CD14-positive monocyte (primary cell): ENCODE results near the gene PICK1. TPM values are rescaled to one million over a fixed set of nuclear protein-coding genes. Genes with fewer than 3 reads are reported as not detected.
A peak's percentile ranks its signal among the peaks of the same experiment; 100 is the strongest.

Experiments used
- DNase-seq, 3 donors: peaks; one replicate each; pipeline ENCODE4 v3.0.0-alpha.2; 2011 to 2022
- H2AFZ ChIP-seq: 2 replicates; pipeline ENCODE4 v1.6.0; 2012; ENCODE audit warnings: mild to moderate bottlenecking, low read depth, low read length, inconsistent platforms; ENCODE audit not compliant: insufficient read depth, poor library complexity, severe bottlenecking
- H3K27ac ChIP-seq, 2 donors: 1 replicate in 1 of 2; 2 replicates in 1 of 2; pipeline ENCODE4 v1.5.1; 2012 to 2013; ENCODE audit warnings: low read length in 2 of 2, control low read depth in 1 of 2, inconsistent platforms in 1 of 2, low read depth in 1 of 2, mild to moderate bottlenecking in 1 of 2
- H3K27me3 ChIP-seq, 2 donors: one replicate each; pipeline versions ENCODE4 v1.6.0 to v1.6.1; 2011 to 2013; ENCODE audit warnings: low read length in 2 of 2; ENCODE audit not compliant: control insufficient read depth in 2 of 2, insufficient read depth in 2 of 2
- H3K36me3 ChIP-seq, 2 donors: replicated peaks in 1 of 2; 1 replicate in 1 of 2; 2 replicates in 1 of 2; pipeline versions ENCODE4 v1.5.1 to v1.6.1; 2012 to 2013; ENCODE audit warnings: low read length in 2 of 2, control low read depth in 1 of 2, inconsistent platforms in 1 of 2, mild to moderate bottlenecking in 1 of 2; ENCODE audit not compliant: insufficient read depth in 2 of 2, control insufficient read depth in 1 of 2
- H3K4me1 ChIP-seq, 2 donors: 1 replicate in 1 of 2; 2 replicates in 1 of 2; pipeline versions ENCODE4 v1.5.1 to v1.6.1; 2012 to 2013; ENCODE audit warnings: low read length in 2 of 2, control low read depth in 1 of 2, inconsistent platforms in 1 of 2, mild to moderate bottlenecking in 1 of 2, moderate library complexity in 1 of 2; ENCODE audit not compliant: insufficient read depth in 2 of 2, control insufficient read depth in 1 of 2
- H3K4me2 ChIP-seq: replicated peaks from 2 replicates; pipeline ENCODE3; 2012; ENCODE audit warnings: low read length, moderate library complexity, mild to moderate bottlenecking; ENCODE audit not compliant: poor library complexity, severe bottlenecking; ENCODE audit errors: extremely low read depth
- H3K4me3 ChIP-seq, 3 experiments: fragments of 200-600 bp in 1 of 3; sonication (generic) in 1 of 3; replicated peaks in 1 of 3; 1 replicate in 2 of 3; 2 replicates in 1 of 3; pipeline ENCODE4 v1.5.1; 2011 to 2013; ENCODE audit warnings: low read length in 3 of 3, mild to moderate bottlenecking in 3 of 3, control low read depth in 2 of 3, low read depth in 2 of 3, inconsistent platforms in 1 of 3, moderate library complexity in 1 of 3
- H3K79me2 ChIP-seq: 2 replicates; pipeline ENCODE4 v1.6.0; 2012; ENCODE audit warnings: mild to moderate bottlenecking, control low read depth, inconsistent platforms, low read length, moderate library complexity; ENCODE audit not compliant: insufficient read depth
- H3K9ac ChIP-seq: 2 replicates; pipeline ENCODE4 v1.6.0; 2017; ENCODE audit warnings: low read length, mild to moderate bottlenecking; ENCODE audit not compliant: insufficient read depth, poor library complexity, severe bottlenecking
- H3K9me3 ChIP-seq, 2 donors: replicated peaks in 1 of 2; 1 replicate in 1 of 2; 2 replicates in 1 of 2; pipeline versions ENCODE4 v1.5.1 to v1.6.1; 2012 to 2013; ENCODE audit warnings: low read length in 2 of 2, control low read depth in 1 of 2; ENCODE audit not compliant: control insufficient read depth in 1 of 2, insufficient read depth in 1 of 2
- H4K20me1 ChIP-seq: 2 replicates; pipeline ENCODE4 v1.6.0; 2012; ENCODE audit warnings: mild to moderate bottlenecking, low read length, control low read depth, moderate library complexity; ENCODE audit not compliant: insufficient read depth
- H3K27ac Mint-ChIP-seq, 7 donors: one replicate each; pipeline ENCODE4 v1.8.0; 2020; ENCODE audit warnings: mild to moderate bottlenecking in 7 of 7, mixed read lengths in 7 of 7, moderate library complexity in 6 of 7, inconsistent platforms in 2 of 7
- H3K27me3 Mint-ChIP-seq, 3 donors: one replicate each; pipeline ENCODE4 v1.8.0; 2021 to 2022; ENCODE audit warnings: low read depth in 3 of 3, mild to moderate bottlenecking in 3 of 3, mixed read lengths in 3 of 3, moderate library complexity in 3 of 3, inconsistent platforms in 1 of 3
- H3K36me3 Mint-ChIP-seq, 2 donors: one replicate each; pipeline ENCODE4 v1.8.0; 2020; ENCODE audit warnings: mixed read lengths in 2 of 2, inconsistent platforms in 1 of 2, mild to moderate bottlenecking in 1 of 2
- H3K4me1 Mint-ChIP-seq: one replicate; pipeline ENCODE4 v1.8.0; 2020; ENCODE audit warnings: mild to moderate bottlenecking, mixed read lengths
- H3K4me3 Mint-ChIP-seq, 2 donors: one replicate each; pipeline ENCODE4 v1.8.0; 2020; ENCODE audit warnings: mild to moderate bottlenecking in 2 of 2, mixed read lengths in 2 of 2, moderate library complexity in 1 of 2
- H3K9me3 Mint-ChIP-seq, 7 donors: one replicate each; pipeline ENCODE4 v1.8.0; 2020 to 2022; ENCODE audit warnings: mixed read lengths in 7 of 7, mild to moderate bottlenecking in 6 of 7, moderate library complexity in 6 of 7, inconsistent platforms in 2 of 7
- CTCF ChIP-seq: fragments of 200-600 bp; IDR thresholded peaks from one replicate; pipeline ENCODE4 v1.8.0; 2022; ENCODE audit warnings: antibody characterized with exemption, mild to moderate bottlenecking
- WGBS: methylation state at CpG from one replicate; pipeline ENCODE4 v1.1.5; 2013; ENCODE audit warnings: missing lambda C conversion rate; ENCODE audit not compliant: insufficient coverage; 5-methylcytosine and 5-hydroxymethylcytosine counted together
- intact Hi-C, 2 donors: fragments of 100-400 bp; cut with micrococcal nuclease; formaldehyde crosslinking; loops; one replicate each; pipeline versions ENCODE4 v1.15.0 to v1.15.1; 2023
- polyA plus RNA-seq, 3 donors: library from polyadenylated mRNA; depleted of rRNA in 1 of 3; unstranded in 2 of 3; stranded (reverse) in 1 of 3; fragments of 300-500 nt in 2 of 3; fragments of >200 nt in 1 of 3; fragmentation: Illumina TruSeq in 2 of 3; gene quantifications; 1 replicate in 2 of 3; 2 replicates in 1 of 3; pipeline ENCODE4 v1.2.3, GENCODE V29; 2012 to 2021

The PICK1 gene
- polyA plus RNA-seq, 3 donors: 6.4 to 16.9 (median 7.2) TPM

DNA sequence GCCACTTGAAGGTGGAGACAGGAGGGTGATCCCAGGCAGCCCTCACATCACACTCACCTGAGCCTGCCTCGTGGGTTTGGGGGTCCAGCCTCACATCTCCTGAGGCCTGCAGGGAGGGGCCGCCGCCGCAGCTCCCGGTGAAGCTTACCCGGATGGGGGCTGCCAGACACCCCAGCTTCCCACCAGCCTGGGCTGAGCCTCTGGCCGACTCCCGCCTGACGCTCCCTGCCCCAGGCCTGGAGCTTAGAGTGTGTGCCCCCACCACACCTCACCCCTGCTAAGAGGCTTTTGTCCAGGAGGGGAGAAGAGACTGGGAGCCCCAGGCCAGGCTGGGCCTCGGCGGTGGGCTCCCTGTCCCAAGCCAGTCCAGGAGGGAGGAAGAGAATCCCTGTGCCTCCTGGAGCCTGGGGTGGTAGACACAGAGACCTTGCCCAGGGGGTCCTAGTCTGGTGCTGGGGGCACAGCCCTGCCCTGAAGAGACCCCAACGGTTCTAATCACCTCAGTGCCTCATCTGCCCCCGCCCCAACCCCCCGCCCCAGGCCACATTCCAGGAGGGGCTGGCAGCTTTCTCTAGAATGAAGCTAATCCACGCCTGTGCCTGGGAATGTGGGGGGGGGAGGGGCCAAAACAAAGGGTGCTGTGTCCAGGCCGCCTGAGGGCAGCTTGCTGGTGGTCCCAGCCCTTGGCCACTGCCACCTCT, 26.9 kb downstream of the PICK1 start, which contains the start of gene SLC16A8:
Gene SLC16A8, minus strand, starts transcription at position 254 of the 701 bp plus-strand sequence. CDS start 1,311 bp downstream, outside the sequence.
- H3K9me3 Mint-ChIP-seq: peaks cover 0 to 8% (median 1%) of the 10 kb centered on the region in 7 donors

DNA sequence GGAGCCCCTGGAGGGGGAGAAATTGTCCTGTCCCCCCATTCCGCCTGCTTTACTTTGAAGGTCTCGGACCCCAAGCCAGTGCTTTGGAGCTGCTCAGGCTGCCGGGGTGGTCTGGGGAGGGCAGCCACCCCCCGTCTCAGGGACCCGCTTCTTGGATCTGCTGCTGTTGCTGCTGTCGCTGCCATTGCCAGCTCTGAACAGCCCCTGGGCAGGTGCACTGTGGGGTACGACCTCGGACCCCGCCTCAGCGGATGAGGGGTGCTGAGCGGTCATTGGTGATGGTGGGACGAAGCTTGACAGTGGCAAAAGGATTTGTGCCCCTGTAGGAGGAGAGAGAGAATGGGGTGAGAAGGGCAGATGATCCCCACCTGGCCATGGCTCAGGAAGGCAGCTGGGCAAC, 27.9 kb downstream of the PICK1 start:
- Mint-ChIP-seq H3K27me3 (peaks cover 50 to 57% (median 53%) of the 10 kb centered on the region in 3 donors), H3K4me1 (peaks cover 2% of the 10 kb centered on the region), H3K36me3 (no peaks in the 10 kb centered on the region), H3K27ac (no peak overlapping the region), H3K9me3 (peaks cover 0 to 8% (median 1%) of the 10 kb centered on the region in 7 donors), H3K4me3 (no peak overlapping the region)
- Histone ChIP-seq H3K79me2 (no peaks in the 10 kb centered on the region), H3K4me2 (no peak overlapping the region), H3K4me3 (no peak overlapping the region), H3K4me1 (peaks cover 6 to 18% of the 10 kb centered on the region in 2 donors), H3K36me3 (no peaks in the 10 kb centered on the region), H3K27me3 (peaks cover 9 to 50% of the 10 kb centered on the region in 2 donors), H4K20me1 (no peaks in the 10 kb centered on the region), H3K9me3 (no peaks in the 10 kb centered on the region), H3K27ac (no peak overlapping the region), H3K9ac (no peak overlapping the region), H2AFZ (no peak overlapping the region)
- no peak for DNase-seq
- no peak for TF ChIP-seq CTCF
- 95% methylated on average over 12 of the region's 12 CpGs for WGBS
- intact Hi-C loops: no loop called here

More for the DNA sequence above, 26.9 kb downstream of the PICK1 start, which contains the start of gene SLC16A8:
- 91% methylated on average over 10 of the region's 16 CpGs for WGBS
- Histone ChIP-seq H3K27me3 (peaks cover 9 to 51% of the 10 kb centered on the region in 2 donors), H3K9ac (no peak within 1 kb of the TSS), H3K4me2 (no peak within 1 kb of the TSS), H3K4me3 (no peak within 1 kb of the TSS), H3K79me2 (no peaks in the 10 kb centered on the region), H3K9me3 (no peaks in the 10 kb centered on the region), H3K27ac (no peak within 1 kb of the TSS), H4K20me1 (no peaks in the 10 kb centered on the region), H2AFZ (no peak within 1 kb of the TSS), H3K36me3 (no peaks in the 10 kb centered on the region), H3K4me1 (peaks cover 6 to 18% of the 10 kb centered on the region in 2 donors)
- Mint-ChIP-seq H3K27ac (no peak within 1 kb of the TSS), H3K36me3 (peaks cover 0 to 4% of the 10 kb centered on the region in 2 donors), H3K27me3 (peaks cover 45 to 59% (median 55%) of the 10 kb centered on the region in 3 donors), H3K4me3 (peak within 1 kb of the TSS in 1 of 2 donors; percentile 78), H3K4me1 (peaks cover 2% of the 10 kb centered on the region)
- intact Hi-C loops: no loop called here
- DNase-seq: no peak
- no peak for TF ChIP-seq CTCF
